HG02938 (cell line): Measurements from ENCODE around the gene GCSAM.

Experiments
- ATAC-seq: cut with Tn5 transposase; IDR thresholded peaks from one replicate; pipeline ENCODE4 v1.9.1; 2021; ENCODE audit warnings: mild to moderate bottlenecking, moderate library complexity; ENCODE audit not compliant: unreplicated experiment

GCSAM gene

DNA sequence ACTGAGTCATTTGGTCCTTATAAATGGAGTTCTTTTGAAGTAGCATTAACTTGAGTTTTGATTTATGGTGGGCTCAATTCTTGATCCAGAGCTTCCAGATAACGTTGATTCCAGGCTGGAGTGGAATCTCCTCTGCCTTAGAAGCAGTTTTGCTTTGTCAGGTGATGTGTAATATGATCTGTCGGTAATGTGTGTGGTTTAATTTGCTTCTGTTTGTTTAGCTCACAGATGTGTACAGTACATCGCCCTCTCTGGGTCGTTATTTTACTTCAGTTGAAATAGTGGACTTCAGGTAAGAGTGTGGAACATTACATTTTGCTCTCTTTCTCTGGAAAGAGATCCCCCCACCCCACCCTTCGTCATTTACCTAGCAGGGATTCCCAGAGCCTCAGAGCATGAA is 23.7 kb downstream of the GCSAM start:
- ATAC-seq: no peak

DNA sequence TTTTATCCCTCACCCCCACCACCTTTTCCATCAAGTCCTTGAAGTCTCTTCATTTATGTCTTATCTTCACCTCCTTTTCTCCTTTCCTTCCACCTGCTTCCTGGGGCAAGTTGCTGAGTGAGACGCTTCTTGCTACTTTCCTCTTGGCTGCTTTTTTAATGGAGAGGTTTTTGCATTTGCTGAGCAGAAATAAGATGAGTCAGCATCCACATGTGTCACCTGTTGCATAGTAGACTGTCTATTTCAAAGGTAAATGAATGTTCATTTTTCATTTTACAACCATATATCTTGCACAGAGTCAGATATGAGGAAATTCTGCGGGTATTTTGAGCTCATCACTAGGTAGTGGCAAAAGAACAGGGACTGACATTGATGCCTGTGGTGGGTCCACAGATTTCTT is 28.3 kb downstream of the GCSAM start:
- ATAC-seq: no peak

DNA sequence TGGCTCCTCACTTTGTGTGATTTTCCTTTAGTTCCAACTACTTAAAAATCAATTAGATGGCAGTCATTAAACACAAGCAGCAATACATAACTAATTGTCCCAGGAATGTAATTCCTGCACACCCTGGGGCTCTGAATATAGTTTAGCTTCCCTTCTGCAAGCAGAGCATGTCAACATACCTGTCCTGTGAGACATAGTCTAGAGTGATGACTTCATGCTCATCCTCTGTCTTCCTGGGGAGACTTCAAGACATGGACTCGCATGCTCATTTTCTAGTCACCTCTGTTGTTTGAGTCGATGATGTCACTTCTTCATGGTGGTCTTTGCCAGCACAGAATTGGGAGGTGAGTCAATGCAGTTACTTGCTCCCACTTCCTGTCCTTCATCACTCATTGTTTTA is 31.1 kb downstream of the GCSAM start:
- ATAC-seq: no peak

DNA sequence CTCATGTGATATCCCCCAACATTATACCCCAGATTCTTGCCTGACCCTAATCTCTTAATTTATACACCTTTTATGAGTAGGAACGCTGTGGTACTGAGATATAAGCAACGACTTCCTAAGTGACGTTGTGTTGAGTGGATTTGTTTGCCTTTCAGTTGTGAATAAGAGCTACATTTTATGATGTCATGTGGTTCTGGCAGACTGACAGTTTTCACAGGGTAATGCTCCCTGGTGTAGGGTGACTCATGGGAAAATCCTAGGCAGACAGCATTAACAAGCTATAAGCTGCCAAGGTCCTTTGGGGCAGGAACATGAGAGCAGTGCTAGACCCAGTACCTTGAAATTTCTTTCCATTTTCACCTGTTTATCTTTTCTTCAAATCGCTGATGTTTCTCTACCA is 35.7 kb downstream of the GCSAM start:
- ATAC-seq: no peak

DNA sequence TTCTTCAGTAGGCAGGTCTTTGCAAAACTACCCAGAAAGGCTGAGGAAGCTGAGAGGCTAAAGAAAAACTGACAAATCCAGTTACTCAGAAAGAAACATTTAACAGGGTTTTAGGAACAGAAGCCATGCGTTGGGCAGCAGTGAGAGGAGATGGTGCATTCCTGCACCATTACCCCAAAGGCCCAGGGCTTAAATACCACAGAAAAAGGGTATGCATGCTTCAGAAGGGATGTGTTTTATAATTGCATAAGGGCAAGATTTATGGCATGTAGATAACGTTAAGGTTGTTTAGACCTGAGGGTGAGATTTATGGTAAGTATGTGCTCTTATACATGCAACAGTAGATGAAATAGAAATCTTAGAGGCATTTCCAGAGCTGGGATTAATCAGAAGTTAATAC is 36.9 kb downstream of the GCSAM start:
- ATAC-seq: no peak

DNA sequence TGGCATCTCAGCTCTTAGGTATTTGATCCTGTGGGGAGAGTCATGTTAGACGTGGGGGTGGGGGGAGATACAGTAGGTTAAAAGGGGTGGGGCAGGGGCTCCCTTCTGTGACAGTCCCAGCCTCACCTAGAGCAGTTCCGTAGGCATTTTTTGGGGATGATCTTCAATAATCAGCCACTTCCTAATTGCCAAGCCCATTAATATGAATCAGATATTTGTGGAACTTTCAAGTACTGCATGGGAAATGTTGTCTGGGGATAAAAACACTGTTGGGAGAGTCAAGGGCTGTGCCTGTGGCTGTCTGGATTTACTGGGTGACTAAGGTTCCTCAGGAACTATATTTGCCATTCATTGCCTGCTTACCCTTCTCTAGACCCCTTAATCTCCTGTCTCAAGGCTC is 37.3 kb downstream of the GCSAM start:
- no peak for ATAC-seq

DNA sequence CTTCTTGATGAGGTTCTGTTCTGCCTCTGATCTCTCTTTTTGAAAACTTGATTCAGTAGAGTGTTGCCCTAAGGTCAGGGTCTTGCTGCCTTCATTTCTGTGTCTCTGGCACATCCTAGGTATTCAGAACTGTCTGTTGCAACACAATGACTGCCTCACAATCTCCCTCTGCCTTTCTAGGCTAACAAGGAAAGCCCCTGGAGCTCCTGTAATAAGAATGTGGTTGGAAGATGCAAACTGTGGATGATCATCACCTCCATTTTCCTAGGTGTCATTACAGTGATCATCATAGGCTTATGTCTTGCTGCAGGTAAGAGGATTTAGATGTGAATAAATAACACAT is 39.9 kb downstream of the GCSAM start:
- no peak for ATAC-seq

DNA sequence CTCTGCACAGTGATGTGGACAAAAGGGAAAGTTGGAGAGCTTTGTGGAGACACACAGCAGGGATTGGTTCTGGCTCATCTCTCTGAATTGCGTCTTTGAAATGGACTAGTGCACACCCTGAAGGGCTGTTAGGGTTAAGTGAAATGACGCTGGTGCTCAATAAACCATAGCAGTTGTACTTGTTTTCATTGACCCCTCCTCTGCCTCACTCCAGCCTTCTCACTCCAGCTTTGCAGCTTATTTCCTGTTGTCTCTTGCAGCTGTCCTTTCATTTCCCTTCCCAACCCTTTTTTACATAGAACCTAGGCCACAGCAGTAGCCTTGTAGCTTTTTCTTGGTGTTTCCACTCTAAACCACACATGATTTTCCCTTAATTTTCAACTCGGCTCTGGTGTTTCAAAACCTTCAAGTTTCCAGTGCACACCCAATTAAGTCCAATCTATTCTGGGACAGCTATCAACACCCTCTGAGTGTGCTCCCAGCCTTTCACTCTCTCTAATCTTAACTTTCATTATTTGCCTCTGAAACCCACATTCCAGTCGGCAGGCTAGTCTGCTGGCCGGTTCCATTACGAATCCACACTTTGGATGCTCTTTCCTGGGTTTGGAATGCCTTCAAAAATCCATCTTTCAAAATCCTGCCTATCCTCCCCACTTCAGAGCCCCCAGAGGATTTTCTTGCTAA is 40.4 kb downstream of the GCSAM start:
- ATAC-seq: no peak

DNA sequence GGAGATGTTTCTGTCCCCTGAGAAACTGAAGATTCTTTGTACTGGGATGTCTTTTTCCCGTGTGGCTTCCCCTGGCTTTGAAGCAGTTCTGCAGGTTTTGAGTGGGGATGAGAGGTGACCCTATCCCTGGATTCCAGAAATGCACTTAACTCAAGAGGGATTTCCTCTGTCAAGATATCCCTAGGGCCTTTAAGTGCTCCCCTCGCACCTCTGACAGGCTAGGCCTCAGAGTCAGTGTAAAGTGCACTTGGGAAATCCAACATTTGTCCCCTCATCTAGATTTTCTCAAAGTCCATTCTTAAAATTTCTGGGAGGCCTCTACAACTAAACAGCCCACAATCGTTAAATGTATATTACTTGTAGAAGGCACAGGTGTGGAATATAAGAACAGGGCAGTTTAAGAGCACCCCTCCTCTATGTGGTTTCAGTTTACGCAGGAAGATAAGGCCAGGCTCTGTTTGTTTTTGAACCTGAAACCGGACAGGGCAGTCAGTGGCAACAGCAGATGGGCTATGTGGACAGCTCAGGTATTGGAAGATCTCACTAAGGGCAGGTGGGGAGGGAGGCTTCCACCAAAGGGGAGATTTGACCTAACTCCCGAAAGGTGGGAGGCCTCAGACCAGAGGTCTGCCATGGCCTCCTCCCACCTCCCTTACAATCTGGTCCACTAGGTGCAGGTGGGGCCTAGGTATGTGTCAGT is 42.0 kb downstream of the GCSAM start:
- ATAC-seq: no peak

DNA sequence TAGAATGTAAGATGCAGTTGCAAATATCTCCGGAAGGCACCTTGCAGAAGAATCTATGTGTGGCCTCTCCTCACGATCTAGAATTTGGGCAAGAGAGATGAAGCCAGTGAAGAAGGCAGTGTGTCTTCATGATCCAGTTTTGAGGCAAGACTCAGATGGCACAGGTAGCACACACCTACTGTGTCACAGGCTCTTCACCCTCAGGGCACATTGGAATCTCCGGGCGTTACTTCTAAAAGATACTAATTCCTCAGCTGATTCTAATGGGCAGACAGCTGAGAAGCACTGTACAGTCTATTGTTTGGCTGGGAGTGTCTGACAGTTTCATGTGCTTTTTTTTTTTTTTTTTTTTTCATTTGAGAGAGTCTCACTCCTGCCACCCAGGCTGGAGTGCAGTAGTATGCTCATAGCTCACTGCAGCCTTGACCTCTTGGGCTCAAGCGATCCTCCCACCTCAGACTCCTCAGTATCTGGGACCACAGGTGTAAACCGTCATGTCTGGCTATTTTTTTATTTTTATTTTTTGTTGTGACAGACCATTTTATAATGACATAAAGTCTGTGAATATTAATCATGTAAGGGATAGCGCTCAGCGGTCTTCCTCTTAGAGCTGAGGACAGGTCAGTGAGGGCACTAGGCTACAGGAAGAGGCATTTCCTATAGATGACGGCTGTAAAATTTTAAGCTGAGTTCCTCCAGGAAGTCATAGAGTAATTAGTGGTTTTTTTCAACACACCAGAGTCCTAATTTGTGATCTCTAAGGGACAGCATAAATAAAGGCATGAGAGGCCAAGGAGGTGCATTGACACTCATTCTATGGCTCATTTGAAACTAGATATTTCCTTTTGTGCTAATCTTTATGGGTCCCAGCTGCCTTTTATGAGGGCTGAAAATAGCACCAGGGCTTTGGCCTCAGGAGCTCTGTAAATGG is 42.8 kb downstream of the GCSAM start:
- ATAC-seq: no peak

DNA sequence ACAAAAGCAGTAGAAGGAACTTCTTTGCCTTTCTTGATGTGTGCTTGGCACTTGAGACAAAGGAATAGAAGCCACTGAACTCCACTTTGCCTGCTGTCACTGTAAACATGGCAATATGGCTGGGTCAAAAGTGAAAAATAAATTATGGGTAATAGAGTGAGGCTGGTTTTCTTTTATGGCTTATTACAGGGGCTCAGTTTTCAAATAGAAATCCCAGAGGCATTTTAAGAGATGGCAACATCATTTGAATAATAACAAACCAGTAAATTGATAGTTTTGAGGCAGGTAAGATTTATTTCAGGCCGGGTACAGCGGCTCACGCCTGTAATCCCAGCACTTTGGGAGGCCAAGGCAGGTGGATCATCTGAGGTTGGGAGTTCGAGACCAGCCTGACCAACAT is 44.1 kb downstream of the GCSAM start:
- no peak for ATAC-seq

DNA sequence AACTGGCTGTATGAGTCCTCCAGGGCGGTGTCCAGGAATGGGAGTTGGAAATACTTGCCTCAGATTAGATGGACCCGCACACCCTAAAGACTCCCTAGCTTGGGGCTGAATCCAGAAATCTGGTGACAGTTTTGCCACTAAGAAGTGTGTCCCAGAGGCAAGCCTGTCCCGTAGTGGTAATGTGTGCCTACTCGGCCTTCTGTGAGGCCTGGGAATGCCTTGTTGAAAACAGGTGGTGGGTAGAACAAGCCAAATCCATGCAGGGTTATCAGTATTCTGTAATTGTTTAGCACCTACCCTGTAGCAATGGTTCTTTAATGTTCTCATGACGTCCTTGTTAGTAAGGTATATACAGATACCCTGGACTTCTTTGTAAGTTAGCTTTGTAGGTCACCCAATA is 45.3 kb downstream of the GCSAM start:
- ATAC-seq: no peak

DNA sequence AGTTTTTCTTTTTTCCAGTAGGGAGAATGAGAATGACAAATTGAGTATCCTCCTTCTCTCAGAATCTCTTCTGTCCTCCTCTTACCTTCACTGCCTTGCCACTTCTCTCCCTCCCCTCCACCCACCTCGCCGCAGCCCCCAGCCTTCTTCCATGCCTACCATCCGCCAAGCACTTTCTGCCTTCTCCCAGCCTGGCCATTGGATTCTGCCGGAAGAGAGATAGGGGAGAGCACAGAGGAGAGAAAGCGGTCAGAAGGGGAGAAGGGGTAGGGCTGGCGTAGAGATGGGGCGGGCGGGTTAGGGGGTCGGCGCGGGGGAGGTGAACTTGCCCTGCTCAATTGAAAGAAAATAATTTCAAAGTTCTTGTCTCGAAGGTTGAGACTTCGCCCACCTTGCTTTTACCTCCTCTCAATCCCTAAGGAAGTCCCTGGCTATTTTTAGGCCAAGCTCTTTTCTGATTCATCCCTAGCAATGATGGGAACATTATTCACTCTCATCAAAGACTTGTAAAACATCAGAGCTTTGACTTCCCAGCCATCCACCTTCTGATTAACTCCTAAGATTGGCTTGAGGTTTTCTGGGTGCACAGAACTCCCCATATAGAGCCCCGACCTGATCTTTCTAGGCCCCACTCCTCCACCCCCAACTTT is 46.0 kb downstream of the GCSAM start:
- no peak for ATAC-seq

DNA sequence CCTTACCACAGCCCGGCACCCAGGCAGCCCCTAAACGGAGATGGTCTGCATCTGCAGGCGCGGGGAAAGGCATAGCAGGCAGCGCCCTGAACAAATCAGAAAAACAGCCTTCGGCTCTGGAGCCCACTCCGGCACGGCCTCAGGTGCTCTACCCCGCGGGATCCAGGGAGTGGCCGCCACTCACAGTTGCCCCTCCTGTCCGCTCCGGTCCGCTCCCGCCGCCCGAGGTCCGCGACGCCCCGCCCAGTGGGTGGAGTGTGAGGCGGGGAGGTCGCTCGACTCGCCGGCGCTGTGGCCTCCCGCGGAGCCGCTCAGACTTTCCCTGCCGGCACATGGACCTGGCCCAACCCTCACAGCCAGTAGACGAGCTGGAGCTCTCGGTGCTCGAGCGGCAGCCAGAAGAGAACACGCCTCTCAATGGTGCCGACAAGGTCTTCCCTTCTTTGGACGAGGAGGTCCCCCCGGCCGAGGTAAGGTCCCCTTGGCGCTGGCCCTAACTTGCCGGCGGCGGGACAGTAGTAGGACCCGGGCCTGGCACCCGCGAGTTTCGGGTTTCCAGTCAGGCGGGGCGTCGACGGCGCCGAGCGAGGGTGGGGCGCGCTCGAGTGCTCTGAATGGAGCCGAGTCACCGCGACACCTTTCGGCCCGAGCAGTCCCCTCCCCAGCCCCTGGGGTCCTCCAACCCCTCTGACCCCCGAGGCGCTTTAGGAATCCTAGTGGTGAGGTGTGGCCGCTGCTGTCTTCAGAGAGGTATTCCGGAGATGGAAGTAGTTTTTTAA is 46.8 kb downstream of the GCSAM start, which contains the start of gene C3orf52:
C3orf52 (plus strand) TSS at position 314 of the 779 bp plus-strand sequence; CDS start at position 333, 19 bp downstream.
- peak; percentile 71 for ATAC-seq

DNA sequence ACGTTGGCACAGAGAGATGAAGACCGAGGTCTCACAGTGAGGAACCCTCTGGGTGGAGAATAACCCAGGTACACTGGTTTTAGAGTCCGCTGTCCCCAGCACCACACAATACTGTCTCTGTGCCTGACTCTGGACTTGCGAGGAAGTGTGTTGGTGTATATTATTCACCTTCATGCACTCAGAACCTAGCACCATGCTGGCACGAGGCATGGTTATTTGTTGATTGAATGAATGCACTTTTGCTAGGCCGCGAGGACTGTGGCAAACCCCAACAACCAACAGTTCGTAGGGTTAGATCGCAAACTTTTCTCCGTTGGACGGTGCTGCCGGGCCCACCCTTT is 47.3 kb downstream of the GCSAM start:
- no peak for ATAC-seq

DNA sequence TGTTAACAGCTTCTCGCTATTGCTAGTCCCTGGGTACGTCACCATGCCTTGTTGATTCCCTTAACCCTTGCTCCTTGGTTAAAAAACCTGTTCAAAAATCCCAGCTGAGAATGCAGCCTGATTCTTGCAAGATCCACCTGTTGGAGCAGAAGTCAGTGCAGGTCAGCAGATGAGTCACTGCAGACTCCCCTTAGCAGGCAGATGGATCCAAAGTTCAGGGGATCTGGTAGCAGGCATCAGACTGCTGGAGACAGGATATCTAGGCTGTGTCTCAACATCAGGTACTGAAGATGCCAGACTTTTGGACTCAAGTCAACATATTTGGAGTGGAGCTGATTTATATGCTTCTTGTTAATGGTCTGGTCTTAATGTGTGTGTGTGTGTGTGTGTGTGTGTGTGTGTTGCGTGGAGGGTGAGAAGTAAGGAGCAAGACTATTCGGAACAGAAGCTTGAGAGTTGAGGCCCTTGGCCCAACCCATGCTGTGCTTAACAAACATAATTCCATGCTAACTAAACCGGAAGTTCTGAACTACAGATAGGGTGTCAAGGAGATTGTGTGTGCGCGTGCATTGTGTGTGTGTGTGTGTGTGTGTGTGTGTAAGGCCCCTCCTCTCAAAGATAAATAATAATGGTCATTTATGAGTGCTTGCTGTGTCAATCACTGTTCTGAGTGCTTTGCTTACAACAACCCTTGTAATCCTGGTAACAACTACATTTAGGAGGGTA is 47.9 kb downstream of the GCSAM start:
- no peak for ATAC-seq

DNA sequence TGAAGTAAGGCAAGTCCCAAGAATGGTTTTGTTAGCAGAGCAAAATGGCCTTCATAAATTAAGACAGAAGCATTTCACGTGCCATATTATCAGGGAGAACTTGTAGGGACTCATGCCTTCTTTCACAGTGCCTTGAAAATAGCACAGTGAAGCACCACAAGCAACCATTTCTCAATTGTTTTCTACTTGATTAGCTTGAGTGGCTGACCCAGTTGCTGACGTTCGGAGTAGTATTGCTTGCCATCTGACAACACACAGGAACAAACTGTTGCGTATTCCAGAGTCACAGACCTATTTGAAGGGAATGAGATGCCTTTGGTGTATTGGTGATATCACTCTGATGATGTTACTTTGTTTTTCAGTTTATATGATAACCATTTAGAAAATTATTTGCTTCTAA is 49.8 kb downstream of the GCSAM start:
- no peak for ATAC-seq

DNA sequence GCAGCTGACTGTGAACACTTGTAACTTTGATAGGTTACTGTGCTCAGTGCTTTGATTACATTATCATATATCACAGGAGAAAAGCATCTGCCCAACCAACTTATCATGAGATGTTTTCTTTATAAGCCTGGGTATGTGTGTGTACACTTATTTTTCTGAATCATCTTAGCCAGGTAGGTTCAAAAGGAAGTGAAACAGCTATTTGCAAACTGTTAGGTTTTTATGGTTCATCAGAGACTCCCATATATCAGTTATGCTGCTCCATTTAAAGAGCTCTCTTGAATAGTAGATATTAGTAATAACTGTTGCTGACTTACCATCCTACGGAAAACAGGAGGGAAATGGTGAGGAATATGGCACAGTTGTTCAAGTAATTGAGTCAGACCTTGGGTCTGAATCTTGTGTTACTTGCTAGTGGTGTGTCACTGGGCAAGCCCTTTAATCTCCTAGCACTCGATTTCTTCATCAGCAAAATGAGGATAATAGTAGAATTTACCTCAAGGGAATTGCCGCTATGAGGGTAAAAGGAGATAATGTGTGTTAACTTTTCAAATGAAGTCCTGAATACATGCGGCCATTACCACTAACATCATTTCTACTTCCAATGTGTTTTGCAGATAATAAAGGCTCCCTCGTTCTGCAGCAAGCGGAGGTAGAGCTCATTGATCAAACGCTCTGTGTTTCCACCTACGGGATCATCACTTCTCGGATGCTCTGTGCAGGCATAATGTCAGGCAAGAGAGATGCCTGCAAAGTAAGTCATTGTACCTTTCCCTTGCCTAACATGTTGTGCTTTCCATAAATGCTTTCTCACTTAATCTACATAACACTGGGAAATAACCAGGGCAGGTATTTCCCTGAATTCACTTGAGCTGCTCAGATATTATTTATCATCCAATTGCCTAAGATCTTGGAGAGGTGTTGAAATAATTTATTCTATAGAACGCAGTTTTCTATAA is 54.6 kb downstream of the GCSAM start:
- ATAC-seq: no peak
